B cell (primary cell): ENCODE data around the gene IGFL4. TPM values are rescaled to one million over a fixed set of nuclear protein-coding genes. Genes with fewer than 3 reads are reported as not detected.

Experiments used
- ATAC-seq: fragments of 200-7000 bp; cut with Tn5 transposase; one replicate; pipeline ENCODE4 v1.10.0; 2021; ENCODE audit warnings: low read depth, mild to moderate bottlenecking, moderate number of reproducible peaks, moderate library complexity
- CTCF ChIA-PET: fragments of 350-600 bp; sonication (Branson Sonifier 250); formaldehyde crosslinking; loops from one replicate; lab custom pipeline; 2021; ENCODE audit warnings: antibody characterized with exemption, inconsistent platforms; lab: Charles Lee
- POLR2A ChIA-PET: fragments of 350-600 bp; sonication (Branson Sonifier 250); formaldehyde crosslinking; loops from one replicate; lab custom pipeline; 2021; ENCODE audit warnings: antibody characterized with exemption; lab: Charles Lee
- DNase-seq: peaks from one replicate; pipeline ENCODE4 v3.0.0; 2013
- H2AFZ ChIP-seq: 2 replicates; pipeline ENCODE4 v1.6.1; 2012; ENCODE audit warnings: mild to moderate bottlenecking, low read depth, low read length; ENCODE audit not compliant: insufficient read depth, poor library complexity, severe bottlenecking
- H3K27ac ChIP-seq, 2 donors: 1 replicate in 1 of 2; 2 replicates in 1 of 2; pipeline ENCODE4 v1.5.1; 2012 to 2013; ENCODE audit warnings: low read length in 2 of 2, mild to moderate bottlenecking in 2 of 2, moderate library complexity in 1 of 2
- H3K27me3 ChIP-seq, 4 experiments: fragments of 200-600 bp in 1 of 4; sonication (generic) in 1 of 4; replicated peaks in 1 of 4; 1 replicate in 2 of 4; 2 replicates in 2 of 4; pipeline versions ENCODE4 v1.6.1 to v1.7.0; 2013 to 2016; ENCODE audit warnings: low read length in 3 of 4, mild to moderate bottlenecking in 2 of 4, mixed read lengths in 1 of 4, moderate library complexity in 1 of 4; ENCODE audit not compliant: insufficient read depth in 4 of 4, control insufficient read depth in 3 of 4; ENCODE audit errors: control extremely low read depth in 1 of 4
- H3K36me3 ChIP-seq, 2 experiments: replicated peaks in 1 of 2; 1 replicate in 1 of 2; 2 replicates in 1 of 2; pipeline versions ENCODE4 v1.6.1 to v1.7.1; 2013; ENCODE audit warnings: low read length in 1 of 2; ENCODE audit not compliant: insufficient read depth in 2 of 2, control insufficient read depth in 1 of 2; ENCODE audit errors: control extremely low read depth in 1 of 2, extremely low read depth in 1 of 2
- H3K4me1 ChIP-seq, 2 donors: fragments of 200-600 bp in 1 of 2; sonication (generic) in 1 of 2; 1 replicate in 1 of 2; 2 replicates in 1 of 2; pipeline versions ENCODE4 v1.5.1 to v1.6.1; 2013 to 2017; ENCODE audit warnings: low read length in 2 of 2; ENCODE audit not compliant: control insufficient read depth in 2 of 2, insufficient read depth in 2 of 2
- H3K4me2 ChIP-seq: replicated peaks from 2 replicates; pipeline ENCODE3; 2012; ENCODE audit warnings: mild to moderate bottlenecking, low read depth, low read length; ENCODE audit not compliant: poor library complexity, severe bottlenecking
- H3K4me3 ChIP-seq, 5 experiments: fragments of 200-600 bp in 1 of 5; sonication (generic) in 1 of 5; 1 replicate in 3 of 5; 2 replicates in 2 of 5; pipeline versions ENCODE4 v1.5.1 to v1.7.0; 2011 to 2016; ENCODE audit warnings: low read length in 4 of 5, mild to moderate bottlenecking in 4 of 5, low read depth in 2 of 5, control low read depth in 1 of 5, moderate library complexity in 1 of 5; ENCODE audit not compliant: insufficient read depth in 1 of 5; ENCODE audit errors: control extremely low read depth in 1 of 5, extremely low read depth in 1 of 5
- H3K79me2 ChIP-seq: fragments of 200-600 bp; sonication (generic); one replicate; pipeline ENCODE4 v1.6.0; 2016; ENCODE audit warnings: low read length; ENCODE audit not compliant: control insufficient read depth, insufficient read depth
- H3K9ac ChIP-seq: fragments of 200-600 bp; sonication (generic); 2 replicates; pipeline ENCODE4 v1.6.1; 2017; ENCODE audit warnings: mild to moderate bottlenecking, low read length, moderate library complexity
- H3K9me3 ChIP-seq, 3 donors: one replicate each; pipeline versions ENCODE4 v1.6.1 to v1.7.1; 2013; ENCODE audit warnings: low read length in 2 of 3; ENCODE audit not compliant: control insufficient read depth in 2 of 3, insufficient read depth in 1 of 3; ENCODE audit errors: control extremely low read depth in 1 of 3
- H4K20me1 ChIP-seq: 2 replicates; pipeline ENCODE4 v1.6.0; 2012; ENCODE audit warnings: mild to moderate bottlenecking, low read length; ENCODE audit not compliant: insufficient read depth, control insufficient read depth, poor library complexity, severe bottlenecking
- H3K27ac Mint-ChIP-seq: one replicate; pipeline ENCODE4 v1.8.0; 2021; ENCODE audit warnings: mixed read lengths
- H3K27me3 Mint-ChIP-seq: one replicate; pipeline ENCODE4 v1.8.0; 2021; ENCODE audit warnings: mixed read lengths
- H3K4me1 Mint-ChIP-seq: one replicate; pipeline ENCODE4 v1.8.0; 2021; ENCODE audit warnings: mixed read lengths
- H3K4me3 Mint-ChIP-seq: one replicate; pipeline ENCODE4 v1.8.0; 2021; ENCODE audit warnings: mixed read lengths
- H3K9me3 Mint-ChIP-seq: one replicate; pipeline ENCODE4 v1.8.0; 2022; ENCODE audit warnings: mixed read lengths; ENCODE audit not compliant: insufficient read depth
- CTCF ChIP-seq: fragments of 200-600 bp; IDR thresholded peaks from one replicate; pipeline ENCODE4 v1.8.0; 2022; ENCODE audit warnings: antibody characterized with exemption, mild to moderate bottlenecking
- EZH2 ChIP-seq: IDR thresholded peaks from 2 replicates; pipeline ENCODE4 v1.6.1; 2012; ENCODE audit warnings: borderline replicate concordance, low read depth, mild to moderate bottlenecking, moderate library complexity, low read length; ENCODE audit not compliant: insufficient read depth, poor library complexity, severe bottlenecking
- WGBS: methylation state at CpG from one replicate; pipeline ENCODE4 v1.1.5; 2013; ENCODE audit warnings: missing lambda C conversion rate; ENCODE audit not compliant: insufficient coverage; 5-methylcytosine and 5-hydroxymethylcytosine counted together
- intact Hi-C: fragments of 100-400 bp; cut with micrococcal nuclease; formaldehyde crosslinking; loops from one replicate; pipeline ENCODE4 v1.10.0; 2022
- polyA plus RNA-seq: library from polyadenylated mRNA; depleted of rRNA; stranded (reverse); fragments of >200 nt; gene quantifications from 2 replicates; pipeline ENCODE4 v1.2.3, GENCODE V29; 2012
- total RNA-seq, 2 donors: library from RNA; stranded (reverse); fragments of 120-200 nt in 1 of 2; gene quantifications; 1 replicate in 1 of 2; 2 replicates in 1 of 2; pipeline versions ENCODE4 v1.2.3 to v1.2.4, GENCODE V29; 2013 to 2022

The IGFL4 gene
- total and polyA plus RNA-seq, 2 donors (not counting 1 experiment from before 2014, with no cell fraction given): not detected

- Histone ChIP-seq H2AFZ (no peak overlapping the region), H3K9me3 (peaks cover 0 to 16% (median 0%) of the 10 kb centered on the region in 3 donors), H3K9ac (no peak overlapping the region), H3K79me2 (no peaks in the 10 kb centered on the region), H3K27ac (no peak overlapping the region), H3K4me3 (no peak overlapping the region), H3K36me3 (no peaks in the 10 kb centered on the region), H3K4me2 (no peak overlapping the region), H3K27me3 (peaks cover 0 to 13% (median 5%) of the 10 kb centered on the region in 4 experiments), H3K4me1 (peaks cover 0 to 5% of the 10 kb centered on the region in 2 donors), H4K20me1 (no peaks in the 10 kb centered on the region)
- ChIA-PET POLR2A (no interaction called here), CTCF (interaction anchor here (1.1 to 5.7 kb wide), 3 partner anchors 158 to 234 kb away, joined by 3 to 36 read pairs (median 19); no protein-coding TSS in a partner anchor)
- WGBS: 100% methylated on average over 6 of the region's 12 CpGs
- intact Hi-C loops: no loop called here
- no peak overlapping the region for H3K4me3 Mint-ChIP-seq
- TF ChIP-seq EZH2: no peak
- TF ChIP-seq CTCF: no peak
- no peak for ATAC-seq
- no peak overlapping the region for H3K27ac Mint-ChIP-seq
- DNase-seq: no peak
- H3K27me3 Mint-ChIP-seq: peaks cover 37% of the 10 kb centered on the region
- peaks cover 2% of the 10 kb centered on the region for H3K4me1 Mint-ChIP-seq
- no peaks in the 10 kb centered on the region for H3K9me3 Mint-ChIP-seq
Measured at GRCh38 chr19:46030812-46031550, 9.8 kb downstream of the IGFL4 start.

- no peak for DNase-seq
- ChIA-PET CTCF (interaction anchor here (1.1 to 5.7 kb wide), 5 partner anchors 9 to 239 kb away, joined by 3 to 62 read pairs (median 17); no protein-coding TSS in a partner anchor), POLR2A (no interaction called here)
- Histone ChIP-seq H4K20me1 (no peaks in the 10 kb centered on the region), H2AFZ (no peak overlapping the region), H3K4me3 (no peak overlapping the region), H3K9me3 (peaks cover 0 to 9% (median 0%) of the 10 kb centered on the region in 3 donors), H3K79me2 (no peaks in the 10 kb centered on the region), H3K4me2 (no peak overlapping the region), H3K36me3 (no peaks in the 10 kb centered on the region), H3K27ac (no peak overlapping the region), H3K27me3 (peaks cover 0 to 33% (median 20%) of the 10 kb centered on the region in 4 experiments), H3K9ac (no peak overlapping the region), H3K4me1 (peaks cover 0 to 5% of the 10 kb centered on the region in 2 donors)
- Mint-ChIP-seq H3K27ac (no peak overlapping the region), H3K4me3 (no peak overlapping the region), H3K4me1 (peaks cover 2% of the 10 kb centered on the region), H3K27me3 (peaks cover 35% of the 10 kb centered on the region), H3K9me3 (no peaks in the 10 kb centered on the region)
- intact Hi-C loops: no loop called here
- no peak for ATAC-seq
- TF ChIP-seq CTCF: no peak
- WGBS: no CpG with 5 or more reads among the region's 3 CpGs
Measured at GRCh38 chr19:46025835-46026234, 15.0 kb downstream of the IGFL4 start.
